Coronary artery (tissue), 2 donors: ENCODE measurements around the gene PANX2.

Experiments used
- DNase-seq: peaks from one replicate; pipeline ENCODE4 v3.0.0-alpha.2; 2017; ENCODE audit warnings: low spot score
- H3K27ac ChIP-seq, 2 donors: fragments of 200-600 bp; sonication (generic); one replicate each; pipeline ENCODE4 v1.5.1; 2016 to 2019
- H3K4me3 ChIP-seq: fragments of 200-600 bp; sonication (generic); 2 replicates; pipeline ENCODE4 v1.5.1; 2016; ENCODE audit warnings: mild to moderate bottlenecking, moderate library complexity
- TF ChIP-seq, protein P1 (sequence below): fragments of 200-600 bp; sonication (generic); IDR thresholded peaks from one replicate; pipeline ENCODE4 v1.5.1; 2019; ENCODE audit warnings: antibody characterized with exemption

Gene PANX2

DNA sequence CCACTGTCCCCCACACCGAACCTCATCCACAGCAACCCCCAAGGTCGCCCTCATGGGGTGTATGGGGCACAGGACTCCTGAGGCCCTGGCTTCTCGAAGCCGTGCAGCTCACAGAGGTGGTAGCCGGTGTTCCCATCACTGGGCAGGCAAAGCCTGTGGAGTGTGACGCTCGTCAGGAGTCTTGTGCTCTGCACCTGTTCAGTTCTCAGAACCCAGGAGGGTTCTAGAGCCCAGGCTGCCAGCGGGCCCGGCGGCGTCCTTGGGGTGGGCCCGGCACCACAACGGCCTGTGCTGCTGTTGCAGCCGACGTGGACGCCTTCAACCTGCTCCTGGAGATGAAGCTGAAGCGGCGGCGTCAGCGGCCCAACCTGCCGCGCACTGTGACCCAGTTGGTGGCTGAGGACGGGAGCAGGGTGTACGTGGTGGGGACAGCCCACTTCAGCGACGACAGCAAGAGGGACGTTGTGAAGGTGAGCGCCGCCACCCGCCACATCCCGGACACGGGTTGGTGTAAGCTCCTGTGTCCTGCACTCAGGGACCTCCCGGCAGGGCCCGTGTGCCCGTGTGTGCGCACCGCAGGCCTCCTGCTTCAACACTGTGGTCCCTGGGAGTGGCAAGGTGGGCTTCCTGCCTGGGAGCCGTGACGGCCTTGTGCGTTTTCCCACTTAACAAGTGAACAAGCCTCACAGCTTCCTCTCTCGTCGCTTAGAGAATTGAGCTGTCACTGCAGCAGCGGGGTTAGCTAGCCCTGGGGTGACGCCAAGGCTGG lies 23.7 kb downstream of the PANX2 start:
- no peak for DNase-seq
- no peak overlapping the region for H3K27ac ChIP-seq
- H3K4me3 ChIP-seq, result no peak overlapping the region
- TF ChIP-seq, protein P1, sequence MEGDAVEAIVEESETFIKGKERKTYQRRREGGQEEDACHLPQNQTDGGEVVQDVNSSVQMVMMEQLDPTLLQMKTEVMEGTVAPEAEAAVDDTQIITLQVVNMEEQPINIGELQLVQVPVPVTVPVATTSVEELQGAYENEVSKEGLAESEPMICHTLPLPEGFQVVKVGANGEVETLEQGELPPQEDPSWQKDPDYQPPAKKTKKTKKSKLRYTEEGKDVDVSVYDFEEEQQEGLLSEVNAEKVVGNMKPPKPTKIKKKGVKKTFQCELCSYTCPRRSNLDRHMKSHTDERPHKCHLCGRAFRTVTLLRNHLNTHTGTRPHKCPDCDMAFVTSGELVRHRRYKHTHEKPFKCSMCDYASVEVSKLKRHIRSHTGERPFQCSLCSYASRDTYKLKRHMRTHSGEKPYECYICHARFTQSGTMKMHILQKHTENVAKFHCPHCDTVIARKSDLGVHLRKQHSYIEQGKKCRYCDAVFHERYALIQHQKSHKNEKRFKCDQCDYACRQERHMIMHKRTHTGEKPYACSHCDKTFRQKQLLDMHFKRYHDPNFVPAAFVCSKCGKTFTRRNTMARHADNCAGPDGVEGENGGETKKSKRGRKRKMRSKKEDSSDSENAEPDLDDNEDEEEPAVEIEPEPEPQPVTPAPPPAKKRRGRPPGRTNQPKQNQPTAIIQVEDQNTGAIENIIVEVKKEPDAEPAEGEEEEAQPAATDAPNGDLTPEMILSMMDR, result no peak

GRCh38 chr22:50196256-50196655 lies 25.7 kb downstream of the PANX2 start:
- no peak overlapping the region for H3K4me3 ChIP-seq
- TF ChIP-seq, protein P1, result no peak
- no peak overlapping the region for H3K27ac ChIP-seq
- DNase-seq, result no peak

GRCh38 chr22:50197000-50197800 lies 26.7 kb downstream of the PANX2 start:
- no peak for DNase-seq
- no peak overlapping the region for H3K4me3 ChIP-seq
- no peak overlapping the region for H3K27ac ChIP-seq
- TF ChIP-seq, protein P1, result no peak

- TF ChIP-seq, protein P1, result no peak
- no peak for DNase-seq
- Histone ChIP-seq H3K27ac (no peak overlapping the region), H3K4me3 (no peak overlapping the region)
Measured at GRCh38 chr22:50197856-50198623, 27.5 kb downstream of the PANX2 start.

GRCh38 chr22:50198624-50199017 lies 28.1 kb downstream of the PANX2 start:
- no peak for DNase-seq
- TF ChIP-seq, protein P1, result no peak
- Histone ChIP-seq H3K4me3 (no peak overlapping the region), H3K27ac (no peak overlapping the region)

DNA sequence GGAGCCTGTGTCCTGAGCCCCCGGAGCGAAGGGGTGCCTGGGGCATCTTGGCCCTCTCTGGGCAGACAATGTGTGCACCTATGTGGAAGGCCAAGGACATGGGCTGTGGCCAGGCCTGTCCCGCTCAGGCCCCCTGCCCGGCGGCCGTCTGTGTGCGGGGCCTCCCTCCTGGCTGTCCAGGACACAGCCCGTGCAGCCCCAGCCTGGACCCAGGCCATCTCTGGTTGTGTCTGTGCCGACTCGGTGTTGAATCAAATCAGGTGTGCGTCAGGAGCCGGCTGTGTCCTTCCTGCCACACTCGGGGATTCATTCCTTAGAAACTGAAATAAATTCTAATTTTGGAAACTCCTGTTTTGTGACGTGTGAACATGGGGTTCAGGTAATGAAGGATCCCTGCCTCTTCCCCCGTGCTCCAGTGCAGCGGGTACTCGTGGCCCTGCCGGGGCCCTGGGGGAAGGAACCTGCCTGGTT lies 28.8 kb downstream of the PANX2 start:
- Histone ChIP-seq H3K27ac (peak overlapping the region in 1 of 2 donors; percentile 92), H3K4me3 (peak overlapping the region; percentile 83)
- TF ChIP-seq, protein P1, result no peak
- DNase-seq, result no peak
